Hepatocyte (in vitro differentiated cells): ENCODE measurements around the gene SLC26A9.

Experiments used
- EZH2 ChIP-seq: fragments of 200-600 bp; sonication (generic); IDR thresholded peaks from 2 replicates; pipeline ENCODE4 v1.6.1; 2016; ENCODE audit warnings: antibody characterized with exemption, mild to moderate bottlenecking, borderline replicate concordance
- EZH2phosphoT487 ChIP-seq: fragments of 200-600 bp; sonication (generic); IDR thresholded peaks from one replicate; pipeline ENCODE4 v1.6.1; 2018; ENCODE audit warnings: antibody characterized with exemption, mild to moderate bottlenecking, low read depth, moderate library complexity; ENCODE audit not compliant: unreplicated experiment, severe bottlenecking
- TF ChIP-seq, protein P1 (sequence below): fragments of 200-600 bp; sonication (generic); IDR thresholded peaks from 2 replicates; pipeline ENCODE4 v1.5.1; 2016; ENCODE audit warnings: antibody characterized with exemption, mild to moderate bottlenecking; ENCODE audit not compliant: poor library complexity

DNA sequence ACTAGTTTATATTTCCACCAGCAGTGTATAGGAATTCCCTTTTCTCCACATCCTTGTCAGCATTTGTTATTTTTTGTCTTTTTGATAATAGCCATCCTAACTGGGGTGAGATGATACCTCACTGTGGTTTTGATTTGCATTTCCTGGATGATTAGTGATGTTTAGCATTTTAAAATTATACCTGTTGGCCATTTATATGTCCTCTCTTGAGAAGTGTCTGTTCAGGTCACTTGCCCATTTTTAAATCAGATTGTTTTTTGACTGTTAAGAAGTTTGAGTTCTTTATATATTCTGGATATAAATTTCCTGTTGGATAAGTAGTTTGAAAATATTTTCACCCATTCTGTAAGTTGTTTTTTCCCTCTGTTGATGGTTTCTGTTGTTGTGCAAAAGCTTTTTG lies 62.3 kb downstream of the SLC26A9 start:
- TF ChIP-seq, protein P1, sequence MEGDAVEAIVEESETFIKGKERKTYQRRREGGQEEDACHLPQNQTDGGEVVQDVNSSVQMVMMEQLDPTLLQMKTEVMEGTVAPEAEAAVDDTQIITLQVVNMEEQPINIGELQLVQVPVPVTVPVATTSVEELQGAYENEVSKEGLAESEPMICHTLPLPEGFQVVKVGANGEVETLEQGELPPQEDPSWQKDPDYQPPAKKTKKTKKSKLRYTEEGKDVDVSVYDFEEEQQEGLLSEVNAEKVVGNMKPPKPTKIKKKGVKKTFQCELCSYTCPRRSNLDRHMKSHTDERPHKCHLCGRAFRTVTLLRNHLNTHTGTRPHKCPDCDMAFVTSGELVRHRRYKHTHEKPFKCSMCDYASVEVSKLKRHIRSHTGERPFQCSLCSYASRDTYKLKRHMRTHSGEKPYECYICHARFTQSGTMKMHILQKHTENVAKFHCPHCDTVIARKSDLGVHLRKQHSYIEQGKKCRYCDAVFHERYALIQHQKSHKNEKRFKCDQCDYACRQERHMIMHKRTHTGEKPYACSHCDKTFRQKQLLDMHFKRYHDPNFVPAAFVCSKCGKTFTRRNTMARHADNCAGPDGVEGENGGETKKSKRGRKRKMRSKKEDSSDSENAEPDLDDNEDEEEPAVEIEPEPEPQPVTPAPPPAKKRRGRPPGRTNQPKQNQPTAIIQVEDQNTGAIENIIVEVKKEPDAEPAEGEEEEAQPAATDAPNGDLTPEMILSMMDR, result no peak
- TF ChIP-seq EZH2phosphoT487, result no peak
- no peak for TF ChIP-seq EZH2
